HG03520 (cell line): ENCODE measurements around the gene EFHB.
"Not testable (repeated sequence)": the region's sequence is repeated elsewhere in the genome, so short reads cannot be mapped to it uniquely, and the experiment has no call there.

Experiments used
- ATAC-seq: cut with Tn5 transposase; IDR thresholded peaks from one replicate; pipeline ENCODE4 v1.9.1; 2021; ENCODE audit warnings: mild to moderate bottlenecking, moderate library complexity; ENCODE audit not compliant: unreplicated experiment

EFHB gene

DNA sequence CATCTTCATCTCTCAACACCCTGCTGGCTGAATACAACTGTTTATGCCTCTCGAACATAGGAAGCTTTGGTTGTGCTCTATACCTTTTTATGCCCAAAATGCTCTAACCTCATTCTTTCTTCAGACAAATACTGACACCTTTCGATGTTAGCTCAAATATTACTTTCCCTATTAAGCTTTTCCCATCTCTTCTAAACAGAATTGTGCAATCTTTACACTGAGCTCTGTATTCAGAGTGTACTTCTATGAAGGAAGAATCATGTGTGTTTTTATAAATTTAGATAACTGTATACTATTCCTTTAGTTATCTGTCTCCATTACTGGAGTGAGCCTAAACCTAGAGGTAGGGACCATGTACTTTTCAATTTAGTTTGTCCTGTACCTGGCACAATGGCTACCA, 1.6 kb downstream of the EFHB start:
- no peak for ATAC-seq

DNA sequence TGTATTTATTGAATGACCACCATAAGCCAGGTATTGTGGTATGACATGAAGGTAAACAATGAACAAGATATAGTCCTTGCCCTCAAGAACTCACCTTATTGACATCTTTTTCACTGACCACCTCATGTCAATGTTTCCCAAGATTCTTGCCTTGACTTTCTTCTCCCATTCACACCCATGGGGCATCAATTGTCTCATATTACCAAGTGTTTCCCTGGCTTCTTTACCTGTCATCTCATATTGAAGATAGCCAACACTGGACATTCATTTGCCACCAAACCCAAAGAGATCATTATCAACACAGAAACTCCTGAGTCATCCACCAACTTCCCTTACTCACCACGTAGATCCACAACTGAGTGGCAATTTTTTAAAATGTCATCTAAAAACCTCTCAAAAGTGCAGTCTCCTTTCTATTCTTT, 2.2 kb downstream of the EFHB start:
- peak; percentile 47 for ATAC-seq

DNA sequence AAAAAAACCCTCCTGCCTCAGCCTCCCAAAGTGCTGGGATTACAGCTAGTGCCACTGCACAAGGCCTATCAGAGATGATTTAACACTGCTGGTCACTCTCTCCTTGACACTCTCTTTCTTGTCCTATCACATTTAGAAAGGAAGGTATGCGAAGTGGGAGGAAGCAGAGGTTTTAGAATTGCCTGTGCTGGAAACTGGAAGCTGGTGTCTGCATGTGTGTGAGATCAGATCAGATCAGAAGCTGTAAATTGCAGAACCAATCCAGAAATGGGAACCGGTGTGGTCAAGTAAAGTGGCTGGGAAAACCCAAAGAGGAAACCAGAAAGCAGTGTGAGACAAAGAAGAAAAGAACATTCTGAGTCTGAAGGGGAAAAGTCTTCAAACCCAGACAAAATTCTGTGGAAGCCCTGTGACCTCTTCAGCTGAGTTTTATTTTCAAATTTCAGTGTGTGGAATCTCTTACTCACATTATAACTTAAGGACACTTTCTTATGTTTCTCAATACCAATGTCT, 2.8 kb downstream of the EFHB start:
- peak; percentile 64 for ATAC-seq

DNA sequence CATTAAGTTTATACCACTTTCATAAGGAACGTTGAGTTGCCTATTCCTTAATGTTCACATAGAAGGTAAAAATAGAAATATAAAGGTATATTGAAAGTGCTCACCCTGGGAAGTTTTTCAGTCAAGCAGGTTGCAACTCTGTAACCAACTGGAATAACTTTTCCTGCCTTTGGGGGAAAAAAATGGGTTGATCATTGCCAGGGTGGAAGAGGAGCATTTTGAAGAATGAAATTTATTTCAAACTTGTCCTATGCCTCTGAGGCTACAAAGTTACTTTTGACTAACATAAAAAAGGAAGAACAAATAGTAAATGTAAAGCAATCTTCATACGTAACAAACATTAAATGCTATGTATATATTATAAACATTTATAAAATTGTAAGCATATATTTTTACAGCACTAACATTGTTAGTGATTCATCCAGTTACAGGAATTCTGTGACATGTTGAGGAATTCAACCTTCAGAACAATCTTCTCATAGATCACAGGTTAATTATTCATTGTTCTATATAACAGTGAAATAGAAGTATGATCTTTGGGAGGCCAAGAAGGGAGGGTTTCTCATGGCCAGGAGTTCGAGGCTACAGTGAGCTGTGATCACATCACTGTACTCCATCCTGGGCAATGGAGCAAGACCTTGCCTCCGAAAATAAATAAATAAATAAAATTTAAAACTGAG, 13.5 kb downstream of the EFHB start:
- ATAC-seq = no peak

DNA sequence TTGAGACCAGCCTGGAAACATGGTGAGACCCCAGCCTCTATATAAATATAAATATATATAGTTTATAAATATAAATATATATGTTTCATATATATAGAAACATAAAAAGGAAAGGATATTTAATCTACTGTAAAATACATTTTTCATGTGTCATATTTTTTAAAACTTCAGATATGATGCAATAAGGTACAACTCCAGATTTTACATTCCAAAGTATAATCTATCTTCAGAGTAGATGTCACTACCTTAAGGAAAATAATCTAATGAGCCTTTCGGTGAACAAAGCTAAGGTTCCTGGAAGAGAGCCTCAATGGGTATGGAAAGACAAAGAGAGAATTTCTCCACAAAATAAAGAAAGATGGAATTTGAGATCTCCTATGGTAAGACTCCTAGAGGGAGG, 16.9 kb downstream of the EFHB start:
- ATAC-seq = no peak

DNA sequence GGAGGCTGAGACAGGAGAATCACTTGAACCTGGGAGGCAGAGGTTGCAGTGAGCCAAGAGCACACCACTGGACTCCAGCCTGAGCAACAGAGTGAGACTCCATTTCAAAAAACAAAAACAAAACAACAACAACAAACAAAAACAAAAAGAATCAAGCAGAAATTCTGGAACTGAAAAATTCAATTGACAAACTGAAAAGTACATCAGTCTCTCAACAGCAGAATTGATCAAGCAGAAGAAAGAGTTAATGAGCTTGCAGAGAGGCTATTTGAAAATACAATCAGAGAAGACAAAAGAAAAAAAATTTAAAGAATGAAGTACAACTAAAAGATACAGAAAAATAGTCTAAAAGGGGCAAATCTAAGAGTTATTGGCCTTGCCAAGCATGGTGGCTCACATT, 22.6 kb downstream of the EFHB start:
- no peak for ATAC-seq

DNA sequence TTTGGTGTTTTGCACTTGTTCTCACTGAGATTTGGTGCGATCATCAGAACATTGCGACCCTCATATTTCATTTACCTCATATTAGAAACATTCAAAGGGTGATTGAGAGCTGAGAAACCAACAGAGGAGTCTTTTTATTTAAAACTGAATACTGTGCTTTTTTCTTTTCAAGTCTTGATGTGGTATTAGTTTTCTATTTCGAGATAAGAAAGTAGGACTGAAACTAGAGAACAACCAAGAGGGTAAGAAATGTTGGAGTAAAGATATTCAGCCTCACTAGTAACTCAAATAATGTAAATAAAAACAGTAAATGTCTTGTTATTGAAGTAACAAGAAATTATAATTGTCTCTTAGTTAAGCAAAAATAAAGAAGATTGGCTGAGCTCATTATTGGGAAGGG, 26.5 kb downstream of the EFHB start:
- no peak for ATAC-seq

DNA sequence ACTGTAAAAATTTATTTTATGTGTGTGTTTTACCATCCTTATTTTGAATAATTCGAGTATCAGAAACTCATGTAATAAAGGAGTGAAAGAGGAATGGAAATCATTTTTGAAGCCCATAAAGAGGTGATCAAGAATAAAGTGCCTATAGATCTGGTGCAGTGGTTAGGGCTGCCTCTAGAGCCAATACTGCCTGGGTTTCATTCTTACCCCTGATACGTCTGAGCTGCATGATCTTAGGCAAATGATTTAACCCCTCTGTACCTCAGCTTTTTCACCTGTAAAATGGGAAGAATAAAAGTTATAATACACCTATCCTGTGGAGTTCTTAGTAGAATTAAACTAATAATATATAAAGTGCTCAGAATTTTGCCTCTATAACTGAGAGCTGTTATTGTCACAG, 30.4 kb downstream of the EFHB start:
- ATAC-seq = no peak

DNA sequence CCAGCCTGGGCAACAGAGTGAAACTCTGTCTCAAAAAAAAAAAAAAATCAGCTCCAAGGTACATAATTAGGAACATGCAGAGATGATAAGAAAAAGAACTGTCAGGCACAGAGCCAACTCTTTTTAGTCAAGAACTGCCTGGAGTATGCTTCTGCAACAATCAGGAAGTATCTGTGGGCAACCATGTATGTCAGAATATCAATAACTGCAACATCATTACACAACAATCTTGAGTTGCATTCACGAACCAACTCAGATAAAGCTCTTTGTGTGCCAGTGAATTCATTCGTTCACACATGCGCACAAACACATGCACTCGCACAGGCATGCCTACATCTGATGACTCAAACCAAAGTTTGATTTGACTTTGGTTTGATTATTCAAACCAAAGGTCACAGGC, 32.1 kb downstream of the EFHB start:
- ATAC-seq = no peak

DNA sequence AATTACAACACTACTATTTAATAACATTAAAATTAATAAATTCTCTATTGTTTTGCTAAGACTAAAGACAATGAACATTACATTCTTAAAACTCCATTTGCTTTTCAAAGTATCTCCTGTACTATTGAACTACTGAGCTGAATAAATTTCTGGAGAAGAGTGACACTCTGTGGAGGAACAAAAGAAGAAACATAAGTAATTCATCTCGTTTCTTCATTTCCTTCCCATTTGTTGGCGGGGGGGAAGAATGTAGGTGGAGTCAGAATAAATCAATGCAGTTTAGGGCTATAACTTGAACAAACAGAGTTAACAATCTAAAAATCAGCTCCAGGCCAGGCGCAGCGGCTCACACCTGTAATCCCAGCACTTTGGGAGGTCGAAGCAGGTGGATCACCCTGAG, 32.7 kb downstream of the EFHB start:
- no peak for ATAC-seq

DNA sequence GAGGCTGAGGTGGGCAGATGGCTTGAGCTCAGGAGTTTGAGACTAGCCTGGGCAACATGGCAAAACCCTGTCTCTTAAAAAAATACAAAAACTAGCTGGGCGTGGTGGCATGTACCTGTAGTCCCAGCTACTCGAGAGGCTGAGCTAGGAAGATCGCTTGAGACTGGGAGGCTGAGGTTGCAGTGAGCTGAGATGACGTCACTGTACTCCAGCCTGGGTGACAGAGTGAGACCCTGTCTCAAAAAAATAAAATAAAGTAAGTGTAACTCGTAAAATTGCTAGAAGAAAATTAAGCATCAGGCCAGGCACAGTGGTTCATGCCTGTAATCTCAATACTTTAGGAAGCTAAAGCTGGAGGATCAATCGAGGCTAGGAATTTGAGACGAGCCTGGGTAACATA, 34.2 kb downstream of the EFHB start:
- ATAC-seq = not testable (repeated sequence)

DNA sequence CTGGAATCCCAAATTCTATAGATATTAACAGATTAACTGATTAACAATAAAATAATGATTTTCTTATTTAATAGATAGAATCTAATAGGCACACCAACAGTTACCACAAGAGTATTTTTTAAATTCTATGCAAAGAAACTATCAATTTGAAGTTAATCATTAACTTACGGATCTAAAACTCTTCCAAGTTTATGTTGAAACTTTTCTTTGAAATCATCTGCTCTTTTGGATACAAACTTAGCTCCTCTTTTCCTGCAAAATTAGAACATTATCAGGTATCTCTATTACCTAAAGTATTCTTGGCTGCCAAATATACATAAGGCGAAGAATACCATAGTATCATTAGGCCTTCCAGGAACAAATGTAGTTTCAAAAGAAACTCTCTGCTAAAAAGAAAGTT, 34.8 kb downstream of the EFHB start:
- ATAC-seq = no peak

DNA sequence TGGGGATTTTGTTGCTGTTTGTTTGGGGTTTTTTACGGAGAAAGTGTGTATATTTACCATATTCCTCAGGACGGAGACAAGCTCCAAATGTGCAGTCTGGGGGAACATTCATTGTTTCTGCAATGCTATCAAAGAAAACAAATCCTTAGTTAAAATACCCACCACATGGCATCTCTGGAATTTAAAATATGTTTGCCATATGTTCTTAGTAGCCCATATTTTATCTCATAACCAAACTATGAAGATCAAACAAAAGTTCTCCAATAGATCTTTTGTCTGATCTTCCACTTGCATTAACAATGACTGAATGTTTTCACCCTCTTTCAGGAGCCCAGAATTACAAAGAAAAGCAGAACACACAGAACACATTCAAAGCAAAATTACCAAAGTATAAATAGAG, 35.3 kb downstream of the EFHB start:
- no peak for ATAC-seq

DNA sequence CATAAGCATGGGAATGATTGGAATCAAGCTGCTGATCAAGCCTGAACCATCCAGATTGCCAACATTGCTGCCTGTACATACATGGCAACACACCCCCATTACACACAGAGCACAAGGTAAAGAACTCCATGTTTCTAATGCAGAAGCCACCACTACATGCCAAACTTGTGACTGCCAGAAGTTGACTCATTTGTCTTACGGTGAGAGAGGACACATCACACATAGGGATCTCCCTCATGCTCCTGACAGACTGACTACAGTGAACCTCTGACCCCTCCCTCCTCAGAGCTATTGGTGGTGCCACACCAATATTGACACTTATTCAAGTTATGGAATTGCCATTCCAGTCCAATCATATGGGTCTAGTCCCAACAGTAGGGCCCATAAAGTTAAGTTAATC, 42.3 kb downstream of the EFHB start:
- ATAC-seq = no peak

DNA sequence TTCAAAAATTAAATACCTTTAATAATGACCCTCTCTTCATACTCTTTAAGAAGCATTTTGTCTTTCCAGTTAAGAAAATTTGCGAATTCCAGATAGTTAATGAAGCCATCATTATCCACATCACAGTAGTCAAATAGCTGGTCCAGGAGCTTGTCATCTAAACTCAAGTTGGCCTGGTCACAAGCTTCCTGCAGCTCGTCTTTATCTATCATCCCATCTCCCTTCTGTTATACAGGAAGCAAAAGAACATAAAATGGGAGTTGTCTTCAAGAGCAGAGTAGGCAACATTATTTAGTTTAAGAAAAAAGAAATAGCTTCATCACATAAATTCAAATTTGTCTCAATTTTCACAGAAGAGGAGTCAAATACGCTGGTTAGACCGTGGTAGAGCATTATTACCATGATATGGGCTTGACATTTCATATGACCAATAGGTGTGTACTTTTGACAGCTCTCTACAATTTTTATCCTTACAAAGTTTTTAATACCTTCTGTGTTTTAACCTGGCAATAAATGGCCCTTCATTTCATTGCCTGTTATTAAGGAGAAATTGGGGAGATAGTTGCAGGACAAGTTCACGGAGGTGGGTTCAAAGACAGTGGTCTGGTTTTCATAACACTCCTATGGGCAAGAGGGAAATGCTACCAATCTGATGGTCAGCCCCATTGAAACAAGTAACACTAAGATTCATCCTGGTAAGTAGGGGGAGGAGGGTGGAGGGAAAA, 45.4 kb downstream of the EFHB start:
- no peak for ATAC-seq

DNA sequence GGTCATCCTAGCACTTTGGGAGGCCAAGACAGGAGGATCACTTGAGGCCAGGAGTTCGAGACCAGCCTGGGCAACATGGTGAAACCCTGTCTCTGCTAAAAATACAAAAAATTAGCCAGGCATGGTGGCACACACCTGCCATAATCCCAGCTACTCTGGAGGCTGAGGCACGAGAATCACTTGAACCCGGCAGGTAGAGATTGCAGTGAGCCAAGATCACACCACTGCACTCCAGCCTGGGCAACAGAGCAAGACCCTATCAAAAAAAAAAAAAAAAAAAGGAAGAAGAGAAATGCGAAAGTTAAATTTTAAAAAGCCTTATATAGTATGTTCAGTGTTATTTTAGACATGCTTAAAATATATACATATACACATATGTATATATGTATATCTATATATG, 46.9 kb downstream of the EFHB start:
- ATAC-seq = not testable (repeated sequence)

DNA sequence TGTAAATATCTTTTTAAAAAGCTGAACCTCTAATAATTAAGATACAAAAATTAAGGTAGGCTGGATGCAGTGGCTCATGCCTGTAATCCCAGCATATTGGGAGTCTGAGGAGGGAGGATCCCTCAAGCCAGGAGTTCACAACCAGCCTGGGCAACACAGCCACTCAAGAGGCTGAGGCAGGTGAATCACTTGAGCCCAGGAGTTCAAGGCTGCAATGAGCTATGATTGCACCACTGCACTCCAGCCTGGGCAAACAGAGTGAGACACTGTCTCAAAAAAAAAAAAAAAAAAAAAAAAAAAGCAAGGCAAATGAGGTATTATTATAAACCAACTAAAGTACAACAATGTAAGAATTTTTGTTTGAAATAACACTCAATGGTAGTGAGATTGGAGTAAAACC, 47.6 kb downstream of the EFHB start:
- ATAC-seq = no peak

DNA sequence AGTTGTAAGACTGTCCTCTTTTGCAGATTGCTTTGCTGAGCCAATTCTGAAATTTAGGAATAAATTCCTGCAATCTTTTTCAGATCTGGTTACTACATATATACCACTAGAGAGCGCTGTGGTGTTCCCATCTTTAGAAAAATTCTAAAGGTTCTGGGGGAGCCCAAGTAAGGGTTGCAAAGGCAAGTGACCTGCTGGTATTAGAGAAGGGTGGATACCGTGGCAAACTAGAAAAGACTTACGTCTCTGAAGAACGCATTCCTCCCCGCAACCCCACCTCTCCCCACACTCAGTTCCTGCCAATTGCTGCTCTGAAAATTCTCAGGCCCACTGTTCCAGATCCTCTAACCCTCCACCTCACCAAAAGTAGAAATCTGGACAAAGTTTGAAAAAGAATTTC, 48.5 kb downstream of the EFHB start:
- ATAC-seq = no peak

DNA sequence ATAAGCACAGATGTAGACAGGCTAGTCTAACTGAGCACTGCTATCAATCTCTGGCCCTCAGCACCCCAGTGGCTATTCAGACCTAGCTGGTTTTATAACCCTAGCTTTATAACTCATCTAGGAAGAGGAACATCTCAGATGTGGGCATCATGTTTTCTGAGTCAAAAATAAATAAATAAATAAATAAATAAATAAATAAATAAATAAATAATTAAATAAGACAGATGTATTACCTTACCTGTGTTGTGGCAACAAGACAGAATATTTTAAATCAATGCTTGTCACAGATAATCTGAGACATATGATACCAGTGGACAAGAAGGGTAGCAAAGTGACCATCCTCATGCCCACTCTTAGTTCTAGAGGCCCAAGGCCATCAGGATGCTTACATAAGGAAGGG, 52.2 kb downstream of the EFHB start:
- no peak for ATAC-seq

DNA sequence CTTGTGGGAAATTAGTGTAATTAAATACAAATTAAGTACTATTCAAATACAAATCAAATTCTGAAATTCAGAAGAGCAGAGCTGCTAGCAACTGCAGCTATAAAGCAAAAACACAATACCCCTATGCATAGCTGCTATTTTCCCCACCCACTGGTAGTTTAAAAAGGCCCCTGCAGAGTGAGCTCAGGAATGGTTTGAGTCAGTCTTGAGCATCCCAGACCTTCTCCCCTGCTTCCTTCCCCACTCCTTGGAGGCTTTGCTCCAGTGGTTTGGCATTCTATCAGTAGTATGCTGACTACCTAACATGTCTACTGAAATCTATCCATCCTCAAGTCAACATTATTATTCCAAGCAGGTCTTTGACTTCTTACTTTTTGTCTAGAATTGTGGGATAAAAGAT, 53.0 kb downstream of the EFHB start:
- no peak for ATAC-seq

DNA sequence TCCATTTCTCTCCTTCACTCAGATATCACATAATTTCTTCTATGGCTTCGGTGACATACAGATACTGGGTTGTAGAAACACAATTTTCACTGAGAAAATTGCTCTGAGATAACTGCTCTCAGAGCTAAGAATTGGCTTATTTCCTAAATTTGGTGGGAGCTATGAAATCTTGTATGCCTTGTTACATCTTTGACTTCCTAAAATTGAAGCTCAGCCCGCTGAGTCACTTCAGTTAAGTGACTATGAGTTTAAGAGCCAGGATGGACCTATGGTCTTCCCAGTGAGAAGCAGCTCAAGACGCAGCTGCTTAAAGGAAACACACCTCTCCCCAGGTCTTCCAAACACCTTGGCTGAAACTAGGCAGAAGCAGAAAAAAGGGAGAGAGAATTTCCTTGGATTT, 56.4 kb downstream of the EFHB start:
- ATAC-seq = no peak

DNA sequence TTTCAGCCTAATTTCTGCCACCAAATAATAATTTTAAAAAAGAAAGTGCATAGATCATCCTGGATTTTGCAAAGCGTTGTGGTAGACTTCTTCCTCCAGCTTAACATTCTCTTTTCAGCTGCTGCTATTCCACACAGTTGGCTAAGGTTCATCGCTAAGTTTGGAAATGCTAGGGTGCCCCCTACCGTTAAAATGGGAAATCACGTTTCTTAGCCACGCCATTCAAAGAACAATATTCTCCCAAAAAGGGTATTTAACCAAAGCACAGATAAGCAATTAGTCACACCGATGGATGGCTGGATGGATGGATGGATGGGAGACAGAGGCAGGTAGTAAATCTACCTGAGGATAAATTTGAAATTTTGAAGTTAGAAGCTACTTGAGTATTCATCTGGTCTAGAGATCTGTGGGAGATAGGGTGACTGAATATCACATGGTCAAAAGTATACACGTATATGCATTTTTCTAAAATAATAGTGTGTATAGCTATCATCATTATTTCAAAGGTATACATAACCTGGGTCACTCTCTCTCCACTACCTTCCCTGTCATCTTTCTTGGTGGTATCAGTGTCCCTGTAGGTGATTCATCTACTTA, 67.2 kb downstream of the EFHB start:
- ATAC-seq = peak; percentile 94
